ENCODE measurements around the gene UBE2E2. TPM values are rescaled to one million over a fixed set of nuclear protein-coding genes. Genes with fewer than 3 reads are reported as not detected.

The UBE2E2 gene
- polyA plus RNA-seq, 1 donor from 2014 or later = 19.8 TPM

DNA sequence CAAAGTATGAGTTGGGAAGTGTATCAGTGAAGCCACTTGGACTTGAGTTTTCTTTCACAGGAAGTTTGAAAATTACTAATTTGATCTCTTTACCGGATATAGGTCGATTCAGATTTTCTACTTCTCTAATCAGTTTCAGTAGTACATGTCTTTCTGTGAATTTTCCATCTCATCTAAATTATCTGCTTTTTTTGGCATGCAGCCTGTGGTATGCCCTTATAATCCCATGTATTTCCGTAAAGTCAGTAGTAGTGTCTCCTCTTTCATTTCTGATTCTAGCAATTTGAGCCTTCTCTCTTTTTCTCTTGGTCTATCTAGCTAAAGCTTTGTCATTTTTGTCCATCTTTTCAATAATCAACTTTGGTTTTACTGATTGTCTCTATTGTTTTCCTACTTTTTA lies 434.2 kb downstream of the UBE2E2 start (continued):
- TF ChIP-seq, protein P1, sequence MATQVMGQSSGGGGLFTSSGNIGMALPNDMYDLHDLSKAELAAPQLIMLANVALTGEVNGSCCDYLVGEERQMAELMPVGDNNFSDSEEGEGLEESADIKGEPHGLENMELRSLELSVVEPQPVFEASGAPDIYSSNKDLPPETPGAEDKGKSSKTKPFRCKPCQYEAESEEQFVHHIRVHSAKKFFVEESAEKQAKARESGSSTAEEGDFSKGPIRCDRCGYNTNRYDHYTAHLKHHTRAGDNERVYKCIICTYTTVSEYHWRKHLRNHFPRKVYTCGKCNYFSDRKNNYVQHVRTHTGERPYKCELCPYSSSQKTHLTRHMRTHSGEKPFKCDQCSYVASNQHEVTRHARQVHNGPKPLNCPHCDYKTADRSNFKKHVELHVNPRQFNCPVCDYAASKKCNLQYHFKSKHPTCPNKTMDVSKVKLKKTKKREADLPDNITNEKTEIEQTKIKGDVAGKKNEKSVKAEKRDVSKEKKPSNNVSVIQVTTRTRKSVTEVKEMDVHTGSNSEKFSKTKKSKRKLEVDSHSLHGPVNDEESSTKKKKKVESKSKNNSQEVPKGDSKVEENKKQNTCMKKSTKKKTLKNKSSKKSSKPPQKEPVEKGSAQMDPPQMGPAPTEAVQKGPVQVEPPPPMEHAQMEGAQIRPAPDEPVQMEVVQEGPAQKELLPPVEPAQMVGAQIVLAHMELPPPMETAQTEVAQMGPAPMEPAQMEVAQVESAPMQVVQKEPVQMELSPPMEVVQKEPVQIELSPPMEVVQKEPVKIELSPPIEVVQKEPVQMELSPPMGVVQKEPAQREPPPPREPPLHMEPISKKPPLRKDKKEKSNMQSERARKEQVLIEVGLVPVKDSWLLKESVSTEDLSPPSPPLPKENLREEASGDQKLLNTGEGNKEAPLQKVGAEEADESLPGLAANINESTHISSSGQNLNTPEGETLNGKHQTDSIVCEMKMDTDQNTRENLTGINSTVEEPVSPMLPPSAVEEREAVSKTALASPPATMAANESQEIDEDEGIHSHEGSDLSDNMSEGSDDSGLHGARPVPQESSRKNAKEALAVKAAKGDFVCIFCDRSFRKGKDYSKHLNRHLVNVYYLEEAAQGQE (IDR thresholded peaks at IDR 0.05; ENCODE audit: borderline replicate concordance) = no peak
- no peak for TF ChIP-seq TAF1 (IDR thresholded peaks at IDR 0.05; ENCODE audit: low read depth)
- TF ChIP-seq RAD21 (conservative IDR thresholded peaks at IDR 0.05) = no peak
- no peak for TF ChIP-seq POLR2AphosphoS5 (IDR thresholded peaks at IDR 0.05)

DNA sequence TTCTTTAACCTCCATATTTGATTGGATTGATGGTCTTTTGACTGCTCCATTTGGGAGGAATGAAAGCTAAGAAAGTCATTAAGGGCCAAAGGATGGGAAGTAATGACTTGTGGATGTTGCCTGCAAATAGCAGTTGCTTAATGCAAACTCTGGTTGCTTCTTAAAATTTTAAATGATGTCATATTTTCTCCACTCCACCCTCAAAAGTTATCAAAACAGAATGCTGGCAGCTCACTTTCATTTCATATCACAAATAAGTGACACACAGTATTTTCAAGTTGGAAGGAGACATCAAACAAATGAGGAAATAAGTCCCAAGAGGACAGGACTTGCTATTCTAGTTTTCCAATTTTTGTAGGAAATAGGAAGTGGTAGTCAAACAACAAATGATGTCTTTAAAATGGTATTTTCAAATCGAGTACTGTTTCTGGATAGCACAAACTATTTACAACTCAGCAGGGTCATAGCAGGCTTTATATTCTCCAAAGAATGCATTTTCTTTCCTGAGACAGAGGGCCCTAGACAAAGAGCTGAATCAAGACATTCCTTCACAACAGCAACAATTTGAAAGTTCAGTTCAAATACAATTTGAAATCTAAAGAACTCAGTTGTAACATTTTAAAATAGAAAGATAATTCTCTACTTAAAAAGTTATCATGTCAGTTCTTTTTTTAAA lies 437.5 kb downstream of the UBE2E2 start:
- Histone ChIP-seq H3K9me3 (ENCODE audit: low read length) (no peaks in the 10 kb centered on the region), H3K4me2 (ENCODE audit: low read length) (no peak overlapping the region), H3K79me2 (replicated peaks; ENCODE audit: insufficient read depth, low read length) (no peaks in the 10 kb centered on the region), H3K36me3 (ENCODE audit: insufficient read depth, low read length) (no peaks in the 10 kb centered on the region), H3K9ac (ENCODE audit: low read length) (no peak overlapping the region), H3F3A (ENCODE audit: insufficient read depth, low read length, poor library complexity, severe bottlenecking) (no peaks in the 10 kb centered on the region), H4K20me1 (ENCODE audit: insufficient read depth) (no peaks in the 10 kb centered on the region), H3K27me3 (ENCODE audit: insufficient read depth, low read depth, low read length) (no peaks in the 10 kb centered on the region), H3K27ac (ENCODE audit: low read length) (no peak overlapping the region), H3K4me3 (ENCODE audit: low read length) (no peak overlapping the region), H3K9me2 (ENCODE audit: insufficient read depth, low read length) (no peaks in the 10 kb centered on the region), H2AFZ (ENCODE audit: low read depth, low read length) (no peak overlapping the region)
- TF ChIP-seq MXI1 (conservative IDR thresholded peaks at IDR 0.05; ENCODE audit: poor library complexity, severe bottlenecking) = no peak
- TF ChIP-seq TAF1 (IDR thresholded peaks at IDR 0.05; ENCODE audit: low read depth) = no peak
- no peak for TF ChIP-seq SMC3 (conservative IDR thresholded peaks at IDR 0.05; ENCODE audit: poor library complexity)
- no peak for TF ChIP-seq POLR2AphosphoS5 (IDR thresholded peaks at IDR 0.05)
- TF ChIP-seq EZH2 (IDR thresholded peaks at IDR 0.05; ENCODE audit: borderline replicate concordance, insufficient read depth, low read length, poor library complexity, severe bottlenecking) = no peak
- TF ChIP-seq EP300 (conservative IDR thresholded peaks at IDR 0.05; ENCODE audit: poor library complexity, severe bottlenecking) = no peak
- no peak for TF ChIP-seq RAD21 (conservative IDR thresholded peaks at IDR 0.05)
- TF ChIP-seq, protein P2, sequence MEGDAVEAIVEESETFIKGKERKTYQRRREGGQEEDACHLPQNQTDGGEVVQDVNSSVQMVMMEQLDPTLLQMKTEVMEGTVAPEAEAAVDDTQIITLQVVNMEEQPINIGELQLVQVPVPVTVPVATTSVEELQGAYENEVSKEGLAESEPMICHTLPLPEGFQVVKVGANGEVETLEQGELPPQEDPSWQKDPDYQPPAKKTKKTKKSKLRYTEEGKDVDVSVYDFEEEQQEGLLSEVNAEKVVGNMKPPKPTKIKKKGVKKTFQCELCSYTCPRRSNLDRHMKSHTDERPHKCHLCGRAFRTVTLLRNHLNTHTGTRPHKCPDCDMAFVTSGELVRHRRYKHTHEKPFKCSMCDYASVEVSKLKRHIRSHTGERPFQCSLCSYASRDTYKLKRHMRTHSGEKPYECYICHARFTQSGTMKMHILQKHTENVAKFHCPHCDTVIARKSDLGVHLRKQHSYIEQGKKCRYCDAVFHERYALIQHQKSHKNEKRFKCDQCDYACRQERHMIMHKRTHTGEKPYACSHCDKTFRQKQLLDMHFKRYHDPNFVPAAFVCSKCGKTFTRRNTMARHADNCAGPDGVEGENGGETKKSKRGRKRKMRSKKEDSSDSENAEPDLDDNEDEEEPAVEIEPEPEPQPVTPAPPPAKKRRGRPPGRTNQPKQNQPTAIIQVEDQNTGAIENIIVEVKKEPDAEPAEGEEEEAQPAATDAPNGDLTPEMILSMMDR (IDR thresholded peaks at IDR 0.05; ENCODE audit: poor library complexity, severe bottlenecking) = no peak
- TF ChIP-seq, protein P1 (IDR thresholded peaks at IDR 0.05; ENCODE audit: borderline replicate concordance) = no peak

Small RNAs within 50 kb of the gene (small RNA-seq; reads per million reads assigned to genes)
- gene AC121251.1 (0 reads per million in 3 experiments), gene RF00019 (0 to 1.2 (median 0) reads per million in 3 experiments), gene RNU6-788P (0 reads per million in 3 experiments), gene RNU6-922P (0 reads per million in 3 experiments)
